GM19099 (cell line): Measurements from ENCODE around the gene OBP2A.

Source experiments
- POLR2A ChIP-seq: IDR thresholded peaks from 3 replicates; pipeline ENCODE4 v1.6.1; 2011; ENCODE audit warnings: low read depth; ENCODE audit not compliant: insufficient read length; ENCODE audit errors: extremely low read depth

The OBP2A gene

DNA sequence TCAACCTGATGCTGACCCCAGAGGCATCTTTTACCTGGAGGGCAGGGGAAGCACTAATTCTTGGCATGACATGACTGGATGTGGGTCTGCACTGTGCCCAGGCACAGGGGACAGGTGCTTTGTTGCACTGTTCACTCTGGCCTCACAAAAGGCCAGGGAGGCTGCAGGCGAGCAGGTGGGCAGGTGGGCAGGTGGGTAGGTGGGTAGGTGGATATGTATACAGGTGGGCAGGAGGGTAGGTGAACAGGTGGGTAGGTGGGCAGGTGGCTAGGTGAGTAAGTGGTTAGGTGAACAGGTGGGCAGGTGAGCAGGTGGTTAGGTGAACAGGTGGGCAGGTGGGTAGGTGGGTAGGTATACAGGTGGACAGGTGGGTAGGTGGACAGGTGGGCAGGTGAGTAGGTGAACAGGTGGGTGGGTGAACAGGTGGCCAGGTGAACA lies 17.1 kb downstream of the OBP2A start:
- no peak for TF ChIP-seq POLR2A

DNA sequence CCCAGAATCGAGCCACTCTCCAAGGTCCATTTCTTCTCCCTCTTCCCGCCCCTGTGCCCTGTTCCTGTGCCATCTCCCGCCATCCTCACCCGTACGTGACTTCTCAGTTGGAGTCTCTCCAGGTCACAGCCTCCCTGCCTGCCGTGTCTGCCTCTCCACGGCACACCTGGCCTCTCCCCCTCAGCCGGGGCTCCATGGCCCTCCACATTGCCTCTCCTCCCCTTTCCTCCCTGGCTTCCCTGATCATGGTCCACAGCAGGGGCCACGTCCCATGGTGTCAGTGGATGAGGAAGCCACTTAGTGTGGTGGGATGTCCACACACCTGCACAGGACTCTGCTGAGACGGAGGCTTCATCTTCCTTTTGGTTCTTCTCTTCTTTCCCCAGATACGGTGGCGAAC lies 17.9 kb downstream of the OBP2A start:
- TF ChIP-seq POLR2A = no peak

DNA sequence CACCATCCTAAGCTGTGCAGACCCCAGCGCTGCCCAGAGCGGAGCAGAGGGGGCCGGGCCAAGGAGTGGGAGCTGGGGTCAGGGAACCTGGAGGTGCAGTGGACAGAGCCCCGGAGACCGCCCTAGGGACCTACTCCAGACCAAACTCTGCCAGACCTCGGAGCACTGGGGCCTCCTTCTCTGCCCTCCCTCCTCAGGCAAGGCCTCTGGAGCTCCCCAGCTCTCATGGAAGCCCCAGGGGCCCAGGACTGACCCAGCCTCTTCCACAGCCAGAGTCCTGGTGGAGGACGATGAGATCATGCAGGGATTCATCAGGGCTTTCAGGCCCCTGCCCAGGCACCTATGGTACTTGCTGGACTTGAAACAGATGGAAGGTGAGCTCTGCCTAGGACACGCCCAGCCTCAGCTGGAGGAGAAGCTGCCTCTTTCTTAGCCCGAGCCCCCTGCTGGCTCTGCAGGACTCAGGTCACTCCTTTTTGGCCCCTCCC lies 19.3 kb downstream of the OBP2A start:
- TF ChIP-seq POLR2A = no peak

DNA sequence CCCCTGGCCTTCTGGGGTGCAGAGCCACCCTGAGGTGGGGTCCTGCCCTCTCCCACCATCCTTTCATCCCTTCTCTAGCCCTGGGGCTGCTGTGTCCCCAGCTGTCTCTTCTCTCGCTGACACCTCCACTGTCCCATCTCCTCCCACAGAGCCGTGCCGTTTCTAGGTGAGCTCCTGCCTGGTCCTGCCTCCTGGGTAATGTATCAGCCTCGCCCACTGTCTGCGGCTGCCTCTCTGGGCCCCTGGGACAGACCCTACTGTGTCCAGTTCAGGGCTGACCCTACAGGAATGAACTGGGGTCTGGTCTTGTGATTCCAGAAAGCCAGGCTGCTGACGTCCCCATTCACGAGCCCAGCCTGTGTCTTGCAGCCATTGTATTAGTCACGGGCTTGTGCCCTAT lies 19.7 kb downstream of the OBP2A start:
- TF ChIP-seq POLR2A = no peak

DNA sequence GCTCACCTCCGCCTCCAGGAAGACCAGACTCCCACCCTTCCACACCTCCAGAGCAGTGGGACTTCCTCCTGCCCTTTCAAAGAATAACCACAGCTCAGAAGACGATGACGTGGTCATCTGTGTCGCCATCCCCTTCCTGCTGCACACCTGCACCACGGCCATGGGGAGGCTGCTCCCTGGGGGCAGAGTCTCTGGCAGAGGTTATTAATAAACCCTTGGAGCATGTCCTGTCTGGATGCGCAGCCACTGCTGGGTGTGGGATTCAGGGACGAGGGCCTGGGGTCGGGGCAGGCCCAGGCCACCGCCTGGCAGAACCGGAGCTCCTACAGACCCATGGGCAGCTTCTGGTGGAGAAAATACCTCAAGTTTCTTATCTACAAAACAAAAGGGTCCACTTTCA lies 20.6 kb downstream of the OBP2A start:
- no peak for TF ChIP-seq POLR2A

DNA sequence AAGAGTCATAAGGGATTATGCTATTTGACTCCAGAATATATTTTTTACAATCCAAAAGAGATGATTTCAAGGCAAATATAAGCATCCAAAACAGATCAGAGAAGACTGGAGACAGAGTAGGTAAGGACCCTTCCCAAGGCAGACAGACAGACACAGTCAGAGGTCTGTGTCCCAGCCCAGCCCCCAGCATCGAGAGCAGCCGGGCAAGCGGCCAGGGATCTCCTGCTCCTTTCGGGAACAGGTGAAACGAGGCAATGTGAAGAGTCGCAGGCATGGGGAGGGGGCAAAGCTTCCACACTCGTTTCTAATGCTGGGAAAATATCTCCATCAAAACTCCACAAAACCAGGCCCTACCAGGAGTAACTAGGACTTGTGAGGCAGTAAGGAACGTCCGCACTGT lies 21.4 kb downstream of the OBP2A start:
- TF ChIP-seq POLR2A = no peak

DNA sequence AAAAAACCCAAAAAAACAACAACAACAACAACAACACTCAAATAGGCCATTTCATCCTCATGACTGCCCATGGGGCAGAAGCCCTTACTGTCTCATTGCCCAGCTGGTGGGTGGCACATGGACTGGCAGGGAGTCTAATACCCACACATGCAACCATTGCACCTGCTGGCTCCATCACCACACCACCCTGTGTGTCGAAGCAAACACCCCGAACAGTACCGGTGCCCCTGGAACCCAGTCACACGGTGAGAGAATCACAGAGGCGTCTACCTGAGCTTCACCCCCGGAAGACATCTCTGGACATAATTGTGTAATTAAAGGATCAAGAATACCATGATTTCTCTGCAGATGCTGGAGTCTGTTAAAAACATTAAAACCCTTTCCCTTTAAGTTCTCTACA lies 22.1 kb downstream of the OBP2A start:
- TF ChIP-seq POLR2A = no peak

DNA sequence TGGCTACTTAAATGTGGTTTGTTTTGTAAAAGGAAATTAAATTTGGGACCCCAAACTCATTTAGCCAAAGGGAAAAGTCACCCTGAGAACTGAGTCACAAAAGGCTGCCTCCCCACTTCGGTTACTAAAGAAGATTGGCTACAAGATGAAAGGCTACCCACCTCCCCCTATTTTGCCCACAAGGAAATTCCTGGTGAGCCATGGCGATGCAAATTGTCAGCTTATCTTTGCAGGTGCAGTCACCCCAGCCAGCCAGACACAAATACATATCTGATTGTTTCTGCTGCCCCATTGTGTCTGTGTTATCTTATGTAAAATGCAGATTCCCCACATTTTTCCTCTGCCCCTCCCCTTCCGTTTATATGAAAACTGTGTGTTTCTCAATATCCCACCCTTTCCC lies 24.5 kb downstream of the OBP2A start:
- no peak for TF ChIP-seq POLR2A

DNA sequence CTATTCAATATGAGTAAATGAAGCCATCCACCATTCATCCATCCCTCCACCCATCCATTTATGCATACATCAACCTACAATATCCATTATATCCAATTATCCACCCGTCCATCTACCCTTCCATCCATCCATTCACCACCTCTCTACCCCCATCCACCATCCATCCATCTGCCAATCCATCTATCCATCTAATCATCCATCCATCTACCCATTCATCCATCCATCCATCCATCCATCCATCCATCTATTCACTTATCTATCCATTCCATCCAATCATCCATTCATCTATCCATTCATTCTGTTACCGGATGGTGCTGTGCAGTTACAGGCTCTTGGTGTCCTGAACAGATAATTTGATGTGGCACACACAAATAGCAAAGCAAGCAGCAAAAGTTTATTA lies 26.3 kb downstream of the OBP2A start:
- no peak for TF ChIP-seq POLR2A

DNA sequence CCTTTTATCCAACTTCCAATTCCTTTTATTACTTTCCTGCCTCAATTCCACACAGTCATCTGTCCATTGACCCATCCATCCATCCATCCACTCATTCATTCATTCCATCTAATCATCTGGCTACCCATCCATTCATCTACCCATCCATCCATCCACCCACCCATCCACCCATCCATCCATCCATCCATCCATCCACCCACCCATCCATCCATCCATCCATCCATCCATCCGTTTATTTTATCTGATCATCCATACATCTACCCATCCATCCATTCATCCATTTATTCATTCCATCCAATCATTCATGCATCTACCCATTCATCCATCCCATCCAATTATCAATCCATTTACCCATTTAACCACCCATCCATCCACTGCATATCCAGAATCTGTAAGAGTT lies 27.2 kb downstream of the OBP2A start:
- TF ChIP-seq POLR2A = no peak

DNA sequence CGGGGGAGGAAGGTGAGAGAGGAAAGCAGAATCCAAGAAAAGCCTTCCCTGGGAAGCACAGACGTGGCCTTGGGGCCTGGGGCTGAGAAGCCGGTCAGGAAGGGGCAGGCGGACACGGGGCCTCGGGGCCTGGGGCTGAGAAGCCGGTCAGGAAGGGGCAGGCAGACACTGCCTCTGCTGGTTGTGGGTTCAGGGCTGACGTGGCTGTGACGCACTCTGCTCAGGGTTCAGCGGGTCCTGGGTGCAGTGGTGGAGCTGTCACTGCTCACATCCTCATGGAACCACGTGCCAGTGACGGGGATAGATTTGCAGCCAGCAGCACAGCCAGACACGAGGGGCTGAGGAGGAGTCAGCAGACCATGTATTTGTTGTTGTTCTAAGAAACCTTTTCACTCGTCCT lies 28.4 kb downstream of the OBP2A start:
- TF ChIP-seq POLR2A = no peak

DNA sequence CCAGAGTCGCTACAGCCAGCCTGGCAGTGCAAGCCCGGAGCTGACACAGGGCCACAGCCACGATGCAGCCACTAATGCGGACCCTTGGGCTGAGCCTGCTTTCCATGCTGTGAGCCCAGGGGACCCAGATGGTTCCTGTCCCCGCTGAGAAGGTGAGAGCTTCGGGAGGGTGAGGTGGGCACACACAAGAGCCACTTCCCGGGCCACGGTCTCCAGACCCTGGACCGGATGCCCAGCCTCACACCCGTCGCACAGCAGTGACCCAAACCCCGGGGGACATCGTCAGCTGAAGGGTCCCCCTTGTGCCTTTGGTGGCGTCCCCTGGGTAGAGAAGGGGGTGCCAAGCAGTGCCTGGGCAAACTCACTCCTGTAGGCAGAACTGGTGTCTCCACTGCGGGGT lies 29.0 kb downstream of the OBP2A start:
- TF ChIP-seq POLR2A = no peak

DNA sequence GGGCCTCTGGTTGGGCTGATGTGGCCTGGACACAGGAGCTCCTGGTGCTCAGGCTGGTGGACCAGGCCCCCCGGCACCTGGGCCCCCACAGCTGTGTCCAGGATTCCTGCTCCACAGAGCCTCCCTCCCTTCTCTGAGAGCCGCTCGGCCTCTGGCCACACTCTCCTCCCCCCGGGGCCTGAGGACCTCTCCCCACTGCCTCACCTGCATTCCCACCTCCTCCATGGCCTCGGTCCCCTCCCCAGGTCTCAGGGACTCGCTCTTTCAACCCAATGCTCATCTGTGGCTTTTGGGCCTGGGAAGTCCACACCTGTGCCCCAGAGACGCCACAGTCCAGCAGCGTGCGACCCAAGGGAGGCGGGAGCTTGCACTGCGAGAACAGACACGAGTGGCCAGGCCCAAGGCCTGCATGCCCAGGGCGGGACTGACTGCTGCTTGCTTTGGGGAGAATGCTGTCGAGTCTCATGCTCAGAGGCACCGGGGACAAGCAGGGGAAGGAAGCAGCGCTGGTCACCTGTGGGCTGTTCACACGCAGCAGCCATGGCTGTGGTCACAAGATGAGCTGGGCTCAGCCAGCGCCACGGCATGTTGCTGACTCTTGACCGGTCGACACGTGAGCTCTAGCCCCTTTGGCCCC lies 30.2 kb downstream of the OBP2A start:
- no peak for TF ChIP-seq POLR2A

DNA sequence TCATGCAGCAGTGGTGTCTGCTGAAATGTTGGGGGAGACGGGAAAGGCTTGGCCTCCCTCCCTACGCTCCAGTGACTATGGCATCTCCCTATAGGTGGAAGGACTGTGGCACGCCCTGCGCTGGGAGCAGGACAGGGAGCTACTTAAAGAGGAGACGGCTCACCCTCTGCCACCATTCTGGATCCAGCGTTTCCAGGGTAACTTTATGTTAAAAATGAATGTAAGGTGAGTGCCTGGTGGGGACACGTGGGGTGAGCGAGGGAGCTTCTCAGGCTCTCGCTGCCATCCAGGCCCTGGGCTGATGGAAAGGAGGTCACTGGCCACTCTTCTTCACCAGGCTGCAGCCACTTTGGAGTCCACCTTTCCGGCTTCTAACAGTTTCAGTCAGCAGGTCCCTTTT lies 31.3 kb downstream of the OBP2A start:
- no peak for TF ChIP-seq POLR2A

DNA sequence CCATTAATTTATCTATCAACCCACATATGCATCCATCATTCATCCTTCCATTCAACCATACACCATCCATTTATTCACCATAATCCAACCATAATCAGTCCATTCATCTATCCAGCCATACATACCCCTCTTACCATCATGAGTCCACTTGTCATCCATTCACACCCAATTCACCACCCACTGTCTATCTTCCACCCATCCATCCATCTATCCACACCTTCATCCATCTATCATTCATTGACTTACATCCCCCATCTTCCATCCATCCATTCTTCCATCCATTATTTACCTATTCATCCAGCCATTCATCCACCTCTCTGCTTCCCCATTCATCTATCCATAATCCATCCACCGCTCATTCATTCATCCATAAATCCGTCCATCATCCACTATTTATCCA lies 33.4 kb downstream of the OBP2A start:
- TF ChIP-seq POLR2A = no peak

DNA sequence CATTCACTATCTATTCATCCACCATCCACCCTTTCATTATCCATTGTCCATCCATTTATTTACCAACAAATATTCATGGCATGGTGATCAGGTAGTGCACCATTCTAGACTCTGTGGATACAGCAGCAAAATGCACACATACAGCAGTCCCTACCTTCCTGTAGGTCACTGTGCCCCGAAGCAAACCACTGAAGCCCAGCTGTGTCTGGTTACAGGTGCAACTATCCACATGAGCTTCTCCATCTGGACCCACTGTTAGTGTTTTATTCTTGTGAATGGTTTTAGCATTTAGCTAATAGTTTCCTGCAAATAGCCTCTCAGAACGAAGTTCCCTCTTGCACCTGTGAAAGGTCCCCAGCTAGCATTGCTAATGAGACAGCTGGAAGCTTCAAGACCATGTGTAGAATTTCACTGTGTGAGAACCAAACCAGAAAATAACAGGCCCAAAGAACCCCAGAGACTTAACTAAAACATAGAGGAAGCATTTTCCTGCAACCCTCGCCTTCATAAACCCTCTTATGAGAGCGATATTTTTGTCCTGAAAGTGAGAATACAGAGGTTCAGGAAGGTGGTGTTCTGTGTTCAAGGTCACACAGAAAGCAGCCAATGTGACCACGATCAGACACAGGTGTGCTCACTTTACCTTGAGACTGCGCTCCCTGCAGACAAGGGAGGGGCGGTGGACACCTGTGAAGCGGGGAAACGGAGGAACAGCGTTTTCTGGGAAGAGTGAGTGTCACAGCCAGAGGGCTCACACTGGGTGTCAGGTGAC lies 34.1 kb downstream of the OBP2A start:
- TF ChIP-seq POLR2A = no peak

DNA sequence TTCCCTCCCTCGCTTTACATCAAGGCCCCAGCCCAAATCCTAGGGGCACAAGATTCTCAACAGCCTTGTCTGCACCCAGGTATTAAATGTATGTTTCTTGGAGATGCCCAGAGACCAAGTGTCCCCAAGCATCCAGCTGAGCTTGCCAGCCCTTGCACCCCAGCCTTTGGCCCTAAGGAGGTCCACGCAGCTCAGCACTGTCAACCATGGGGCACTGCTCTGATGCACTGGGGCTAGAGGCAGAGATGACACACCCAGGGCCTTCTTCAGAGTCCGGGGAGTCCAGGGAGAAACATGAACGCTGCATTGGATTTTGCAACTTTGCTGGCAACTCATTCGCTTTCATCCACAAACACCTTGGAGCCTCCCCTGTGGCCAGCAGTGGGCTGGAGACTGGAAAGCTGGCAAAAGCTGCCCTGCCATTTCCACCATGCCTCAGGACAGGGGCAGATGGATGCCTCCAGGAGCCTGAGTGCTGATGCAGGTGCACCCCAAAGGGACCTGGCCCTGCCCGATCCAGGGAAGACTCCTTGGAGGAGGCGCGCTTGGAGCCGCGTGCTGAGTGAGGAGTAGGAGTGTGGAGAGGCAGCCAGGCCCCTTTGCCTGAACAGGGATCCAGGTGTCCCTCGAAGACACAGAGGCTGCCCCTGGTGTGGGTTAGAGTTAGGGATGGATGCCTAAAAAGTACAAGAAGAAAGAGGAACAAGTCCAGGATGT lies 34.9 kb downstream of the OBP2A start:
- TF ChIP-seq POLR2A = no peak
